GM21360 (cell line): ENCODE measurements around the gene GALNT1.

Experiments
- ATAC-seq: cut with Tn5 transposase; IDR thresholded peaks from one replicate; pipeline ENCODE4 v1.9.1; 2021; ENCODE audit warnings: mild to moderate bottlenecking, moderate library complexity; ENCODE audit not compliant: unreplicated experiment

GALNT1 gene

GRCh38 chr18:35662293-35663062 lies 80.9 kb downstream of the GALNT1 start:
- no peak for ATAC-seq

GRCh38 chr18:35671966-35672603 lies 90.5 kb downstream of the GALNT1 start:
- ATAC-seq: no peak

GRCh38 chr18:35672897-35673296 lies 91.4 kb downstream of the GALNT1 start:
- no peak for ATAC-seq

GRCh38 chr18:35673682-35674081 lies 92.1 kb downstream of the GALNT1 start:
- ATAC-seq: no peak

GRCh38 chr18:35680139-35680551 lies 98.6 kb downstream of the GALNT1 start:
- ATAC-seq: no peak

GRCh38 chr18:35682281-35682867 lies 100.8 kb downstream of the GALNT1 start:
- no peak for ATAC-seq

GRCh38 chr18:35683021-35683420 lies 101.5 kb downstream of the GALNT1 start:
- no peak for ATAC-seq

GRCh38 chr18:35688757-35689156 lies 107.2 kb downstream of the GALNT1 start:
- ATAC-seq: peak; percentile 93

- ATAC-seq: no peak
Observed at GRCh38 chr18:35689728-35690127, 108.2 kb downstream of the GALNT1 start.

GRCh38 chr18:35691625-35692024 lies 110.1 kb downstream of the GALNT1 start:
- no peak for ATAC-seq

- no peak for ATAC-seq
Observed at GRCh38 chr18:35692866-35693265, 111.3 kb downstream of the GALNT1 start.

GRCh38 chr18:35693829-35694228 lies 112.3 kb downstream of the GALNT1 start:
- ATAC-seq: no peak

GRCh38 chr18:35694808-35695207 lies 113.3 kb downstream of the GALNT1 start:
- no peak for ATAC-seq

- no peak for ATAC-seq
Observed at GRCh38 chr18:35695384-35695783, 113.8 kb downstream of the GALNT1 start.

GRCh38 chr18:35695803-35696202 lies 114.3 kb downstream of the GALNT1 start:
- no peak for ATAC-seq

- no peak for ATAC-seq
Observed at GRCh38 chr18:35696307-35696706, 114.8 kb downstream of the GALNT1 start.

- ATAC-seq: no peak
Observed at GRCh38 chr18:35697869-35698268, 116.3 kb downstream of the GALNT1 start.

GRCh38 chr18:35703043-35703688 lies 121.6 kb downstream of the GALNT1 start:
- ATAC-seq: no peak

GRCh38 chr18:35705988-35706387 lies 124.4 kb downstream of the GALNT1 start:
- no peak for ATAC-seq

GRCh38 chr18:35707247-35707646 lies 125.7 kb downstream of the GALNT1 start:
- ATAC-seq: no peak

- ATAC-seq: no peak
Observed at GRCh38 chr18:35707674-35708073, 126.1 kb downstream of the GALNT1 start.

- no peak for ATAC-seq
Observed at GRCh38 chr18:35710581-35710980, 129.0 kb downstream of the GALNT1 start.
